CD4-positive, alpha-beta T cell treated with Interleukin-10 for 1 hour (primary cell): ENCODE results near the gene CCNDBP1.
"Not testable (repeated sequence)": the region's sequence is repeated elsewhere in the genome, so short reads cannot be mapped to it uniquely, and the experiment has no call there.

ENCODE experiments used
- DNase-seq: peaks from one replicate; pipeline ENCODE4 v3.0.0-alpha.2; 2020

CCNDBP1 gene

GRCh38 chr15:43218908-43219706 is 33.9 kb downstream of the CCNDBP1 start:
- no peak for DNase-seq

GRCh38 chr15:43219929-43220928 is 35.0 kb downstream of the CCNDBP1 start:
- no peak for DNase-seq

- no peak for DNase-seq
Observed at GRCh38 chr15:43220991-43221403, 35.8 kb downstream of the CCNDBP1 start, which contains the start of gene EPB42. Gene EPB42, minus strand, starts transcription at chr15:43221018. Its CDS starts 193 bp downstream, at chr15:43220825.

- DNase-seq: no peak
Observed at GRCh38 chr15:43221422-43221821, 36.2 kb downstream of the CCNDBP1 start.

- DNase-seq: peak; percentile 63
Observed at GRCh38 chr15:43225201-43225949, 40.2 kb downstream of the CCNDBP1 start.

GRCh38 chr15:43225950-43226255 is 40.7 kb downstream of the CCNDBP1 start:
- DNase-seq: not testable (repeated sequence)

GRCh38 chr15:43226436-43227305 is 41.5 kb downstream of the CCNDBP1 start:
- no peak for DNase-seq

GRCh38 chr15:43229977-43230376 is 44.8 kb downstream of the CCNDBP1 start:
- no peak for DNase-seq

- DNase-seq: no peak
Observed at GRCh38 chr15:43230640-43231115, 45.5 kb downstream of the CCNDBP1 start.

- DNase-seq: no peak
Observed at GRCh38 chr15:43232289-43232874, 47.2 kb downstream of the CCNDBP1 start.

GRCh38 chr15:43235536-43235935 is 50.3 kb downstream of the CCNDBP1 start:
- DNase-seq: no peak

- no peak for DNase-seq
Observed at GRCh38 chr15:43237842-43238470, 52.8 kb downstream of the CCNDBP1 start.

GRCh38 chr15:43238671-43239131 is 53.5 kb downstream of the CCNDBP1 start:
- no peak for DNase-seq

- no peak for DNase-seq
Observed at GRCh38 chr15:43239732-43240491, 54.7 kb downstream of the CCNDBP1 start.

- DNase-seq: no peak
Observed at GRCh38 chr15:43241100-43241499, 55.9 kb downstream of the CCNDBP1 start.

- DNase-seq: no peak
Observed at GRCh38 chr15:43242616-43243015, 57.4 kb downstream of the CCNDBP1 start.

GRCh38 chr15:43243020-43243645 is 57.9 kb downstream of the CCNDBP1 start:
- DNase-seq: no peak

- DNase-seq: no peak
Observed at GRCh38 chr15:43244092-43244491, 58.9 kb downstream of the CCNDBP1 start.

GRCh38 chr15:43246261-43246774 is 61.1 kb downstream of the CCNDBP1 start:
- no peak for DNase-seq
